SK-N-SH (cell line): Measurements from ENCODE around the gene CENPP. TPM values are rescaled to one million over a fixed set of nuclear protein-coding genes. Genes with fewer than 3 reads are reported as not detected.

Experiments
- CTCF ChIA-PET: fragments of 300-600, 350-600 bp; formaldehyde crosslinking; extraction: SDS; loops from one replicate; lab custom pipeline; 2021; lab: Yijun Ruan, JAX
- POLR2A ChIA-PET: fragments of 350-600 bp; sonication (Branson Sonifier 250); formaldehyde crosslinking; extraction: SDS; loops from one replicate; lab custom pipeline; 2020; ENCODE audit warnings: antibody characterized with exemption, inconsistent platforms; lab: Yijun Ruan, JAX
- DNase-seq: peaks from one replicate; pipeline ENCODE4 v3.0.0; 2012
- H2AFZ ChIP-seq: fragments of 200-600 bp; sonication (generic); 2 replicates; pipeline ENCODE4 v1.8.1; 2016; ENCODE audit warnings: antibody characterized with exemption, mild to moderate bottlenecking, low read depth
- H3F3A ChIP-seq: fragments of 200-600 bp; sonication (generic); replicated peaks from 2 replicates; pipeline ENCODE3; 2016; ENCODE audit warnings: antibody characterized with exemption, mild to moderate bottlenecking; ENCODE audit not compliant: insufficient read depth
- H3K27ac ChIP-seq, 2 experiments: fragments of 200-500 bp in 1 of 2; fragments of 200-600 bp in 1 of 2; sonication (Bioruptor generic) in 1 of 2; sonication (generic), shearing (Covaris generic) in 1 of 2; 2 replicates each; pipeline versions ENCODE4 v1.5.1 to v1.6.1; 2014 to 2016; ENCODE audit warnings: low read depth in 2 of 2, inconsistent platforms in 1 of 2, low read length in 1 of 2, mild to moderate bottlenecking in 1 of 2, mixed read lengths in 1 of 2
- H3K27me3 ChIP-seq: fragments of 200-600 bp; sonication (generic), shearing (Covaris generic); 2 replicates; pipeline ENCODE4 v1.6.1; 2016; ENCODE audit warnings: mixed run types; ENCODE audit not compliant: insufficient read depth
- H3K36me3 ChIP-seq, 2 experiments: fragments of 200-500 bp in 1 of 2; fragments of 200-600 bp in 1 of 2; sonication (Bioruptor generic) in 1 of 2; sonication (generic) in 1 of 2; replicated peaks in 1 of 2; 2 replicates each; pipeline versions ENCODE3 to v1.5.1; 2014 to 2016; ENCODE audit warnings: low read length in 1 of 2, mild to moderate bottlenecking in 1 of 2; ENCODE audit not compliant: insufficient read depth in 2 of 2, control insufficient read depth in 1 of 2
- H3K4me1 ChIP-seq, 2 experiments: fragments of 200-500 bp in 1 of 2; fragments of 200-600 bp in 1 of 2; sonication (Bioruptor generic) in 1 of 2; sonication (generic), shearing (Covaris generic) in 1 of 2; 2 replicates each; pipeline versions ENCODE4 v1.5.1 to v1.6.1; 2014 to 2016; ENCODE audit warnings: low read depth in 1 of 2, low read length in 1 of 2, mixed run types in 1 of 2; ENCODE audit not compliant: insufficient read depth in 2 of 2, control insufficient read depth in 1 of 2
- H3K4me2 ChIP-seq: fragments of 200-600 bp; sonication (generic), shearing (Covaris generic); 2 replicates; pipeline ENCODE4 v1.6.1; 2017; ENCODE audit warnings: mixed run types
- H3K4me3 ChIP-seq, 2 experiments: fragments of 200-500 bp in 1 of 2; fragments of 200-600 bp in 1 of 2; sonication (Bioruptor generic) in 1 of 2; sonication (generic), shearing (Covaris generic) in 1 of 2; 2 replicates each; pipeline versions ENCODE4 v1.5.1 to v1.8.1; 2014 to 2016; ENCODE audit warnings: low read depth in 2 of 2, inconsistent platforms in 1 of 2, low read length in 1 of 2, mild to moderate bottlenecking in 1 of 2, mixed read lengths in 1 of 2, moderate library complexity in 1 of 2
- H3K79me2 ChIP-seq: fragments of 200-600 bp; sonication (generic); 2 replicates; pipeline ENCODE4 v1.8.1; 2017; ENCODE audit warnings: mild to moderate bottlenecking; ENCODE audit not compliant: insufficient read depth
- H3K9ac ChIP-seq: fragments of 200-600 bp; sonication (generic); 2 replicates; pipeline ENCODE4 v1.6.1; 2017; ENCODE audit warnings: mixed run types
- H3K9me2 ChIP-seq: fragments of 200-600 bp; sonication (generic); 2 replicates; pipeline ENCODE4 v1.6.1; 2017; ENCODE audit warnings: mixed run types
- H3K9me3 ChIP-seq: fragments of 200-600 bp; sonication (generic); 2 replicates; pipeline ENCODE4 v1.6.1; 2017; ENCODE audit warnings: mixed run types, mild to moderate bottlenecking, moderate library complexity
- H4K20me1 ChIP-seq: fragments of 200-600 bp; sonication (generic); 2 replicates; pipeline ENCODE4 v1.6.1; 2017; ENCODE audit warnings: mild to moderate bottlenecking, mixed run types; ENCODE audit not compliant: insufficient read depth
- EZH2phosphoT487 ChIP-seq: fragments of 200-600 bp; sonication (generic); IDR thresholded peaks from 2 replicates; pipeline ENCODE4 v1.6.1; 2017; ENCODE audit warnings: low read depth, mixed run types, mild to moderate bottlenecking, antibody characterized with exemption, moderate library complexity, borderline replicate concordance
- FOXM1 ChIP-seq: IDR thresholded peaks from 2 replicates; pipeline ENCODE4 v1.4.0; 2012; ENCODE audit warnings: low read depth, mild to moderate bottlenecking
- GABPA ChIP-seq: IDR thresholded peaks from 2 replicates; pipeline ENCODE4 v1.4.0; 2012; ENCODE audit warnings: low read depth, mild to moderate bottlenecking
- IRF3 ChIP-seq: fragments of 150-350 bp; IDR thresholded peaks from 2 replicates; pipeline ENCODE4 v1.6.1; 2016; ENCODE audit warnings: mild to moderate bottlenecking, low read depth, low read length
- JUND ChIP-seq: IDR thresholded peaks from 2 replicates; pipeline ENCODE4 v1.4.0; 2012
- MAX ChIP-seq: IDR thresholded peaks from 2 replicates; pipeline ENCODE4 v1.4.0; 2012; ENCODE audit warnings: low read depth
- MXI1 ChIP-seq: IDR thresholded peaks from 2 replicates; pipeline ENCODE4 v1.6.1; 2012; ENCODE audit warnings: mild to moderate bottlenecking, low read depth, low read length, improper control_type of control experiment
- NFIC ChIP-seq: IDR thresholded peaks from 2 replicates; pipeline ENCODE4 v1.4.0; 2012; ENCODE audit warnings: borderline replicate concordance
- PBX3 ChIP-seq: IDR thresholded peaks from 2 replicates; pipeline ENCODE4; 2012
- RCOR1 ChIP-seq: fragments of 150-350 bp; IDR thresholded peaks from 2 replicates; pipeline ENCODE4 v1.6.1; 2017; ENCODE audit warnings: antibody characterized with exemption, low read length
- RFX5 ChIP-seq: IDR thresholded peaks from 2 replicates; pipeline ENCODE4 v1.6.1; 2012; ENCODE audit warnings: mild to moderate bottlenecking, improper control_type of control experiment, low read length
- RXRA ChIP-seq: IDR thresholded peaks from 2 replicates; pipeline ENCODE4 v1.4.0; 2012; ENCODE audit warnings: low read depth, mild to moderate bottlenecking, borderline replicate concordance
- SIN3A ChIP-seq: IDR thresholded peaks from 2 replicates; pipeline ENCODE4 v1.6.1; 2012; ENCODE audit warnings: low read depth, mild to moderate bottlenecking, low read length, moderate library complexity, borderline replicate concordance
- SMC3 ChIP-seq: IDR thresholded peaks from 2 replicates; pipeline ENCODE4 v1.6.1; 2012; ENCODE audit warnings: low read depth, low read length, improper control_type of control experiment
- TEAD4 ChIP-seq: IDR thresholded peaks from 2 replicates; pipeline ENCODE4 v1.4.0; 2012; ENCODE audit warnings: mild to moderate bottlenecking, borderline replicate concordance; ENCODE audit not compliant: insufficient read depth
- USF1 ChIP-seq: IDR thresholded peaks from 2 replicates; pipeline ENCODE4 v1.4.0; 2012; ENCODE audit warnings: low read depth, borderline replicate concordance
- USF2 ChIP-seq: fragments of 150-350 bp; IDR thresholded peaks from 2 replicates; pipeline ENCODE4 v1.6.1; 2017; ENCODE audit warnings: antibody characterized with exemption, low read length, low read depth, borderline replicate concordance
- YY1 ChIP-seq: IDR thresholded peaks from 2 replicates; pipeline ENCODE4 v1.4.0; 2012; ENCODE audit warnings: low read depth, mild to moderate bottlenecking
- ZBTB33 ChIP-seq: IDR thresholded peaks from 2 replicates; pipeline ENCODE4 v1.4.0; 2012; ENCODE audit warnings: low read depth, borderline replicate concordance
- WGBS: methylation state at CpG from one replicate; pipeline ENCODE4 v1.1.6; 2017; ENCODE audit warnings: low lambda C conversion rate; 5-methylcytosine and 5-hydroxymethylcytosine counted together
- polyA plus RNA-seq, 3 experiments: library from polyadenylated mRNA; depleted of rRNA; stranded (reverse); fragments of >200 nt; gene quantifications; 2 replicates each; pipeline ENCODE4 v1.2.3, GENCODE V29; 2012

The CENPP gene
- polyA plus RNA-seq, 1 of the 3 experiments (the other 2 are of a cell fraction), result 1.3 TPM

GRCh38 chr9:92641092-92641809 is 315.5 kb downstream of the CENPP start:
- CTCF ChIA-PET, result interaction anchor here (0.8 to 1.0 kb wide), 2 partner anchors 202 to 313 kb away, joined by 3 read pairs; no protein-coding TSS in a partner anchor
- no peaks in the 10 kb centered on the region for H3K9me3 ChIP-seq
- POLR2A ChIA-PET, result no interaction called here
- H3K4me1 ChIP-seq, result no peaks in the 10 kb centered on the region
- no peaks in the 10 kb centered on the region for H3K9me2 ChIP-seq
- H3F3A ChIP-seq, result no peaks in the 10 kb centered on the region
- WGBS, result 94% methylated on average over 16 of the region's 20 CpGs
- no peak overlapping the region for H3K4me3 ChIP-seq
- TF ChIP-seq YY1 (no peak), USF2 (no peak), MAX (no peak), ZBTB33 (no peak), SMC3 (no peak), NFIC (no peak), PBX3 (no peak), RCOR1 (no peak), MXI1 (no peak), EZH2phosphoT487 (no peak), RFX5 (no peak), TEAD4 (no peak), FOXM1 (no peak), USF1 (no peak), RXRA (no peak), IRF3 (no peak), JUND (no peak), SIN3A (no peak), GABPA (no peak)
- H3K79me2 ChIP-seq, result peaks cover 10% of the 10 kb centered on the region; the same call in 1 of the 2 replicates
- no peaks in the 10 kb centered on the region for H3K27me3 ChIP-seq
- H3K36me3 ChIP-seq, result peaks cover 27 to 85% of the 10 kb centered on the region in 2 experiments
- DNase-seq, result no peak
- H3K9ac ChIP-seq, result no peak overlapping the region
- no peak overlapping the region for H3K4me2 ChIP-seq
- H2AFZ ChIP-seq, result no peak overlapping the region
- H4K20me1 ChIP-seq, result no peaks in the 10 kb centered on the region
- no peak overlapping the region for H3K27ac ChIP-seq
